Panc1 (cell line): ENCODE measurements around the gene S100A2. TPM values are rescaled to one million over a fixed set of nuclear protein-coding genes. Genes with fewer than 3 reads are reported as not detected.
A peak's percentile ranks its signal among the peaks of the same experiment; 100 is the strongest.

Source experiments
- ATAC-seq: fragments of 200-7000 bp; cut with Tn5 transposase; 2 replicates; pipeline ENCODE4 v1.9.1; 2020; ENCODE audit warnings: mild to moderate bottlenecking, moderate library complexity
- BruUV-seq: library from RNA; stranded (reverse); fragments of 400-500 nt; replicated peaks from 2 replicates; lab custom pipeline; 2021; lab: Mats Ljungman, UMichigan
- CTCF ChIA-PET: fragments of 300-600 bp; sonication (Branson Sonifier 250); formaldehyde crosslinking; loops from one replicate; lab custom pipeline; 2022; ENCODE audit warnings: antibody characterized with exemption; lab: Charles Lee
- POLR2A ChIA-PET: fragments of 300-600 bp; sonication (Branson Sonifier 250); formaldehyde crosslinking; loops from one replicate; lab custom pipeline; 2022; ENCODE audit warnings: antibody characterized with exemption; lab: Charles Lee
- DNase-seq: peaks from one replicate; pipeline ENCODE4 v3.0.0-alpha.2; 2010; ENCODE audit warnings: low read depth, low spot score
- H3K27ac ChIP-seq: 2 replicates; pipeline ENCODE4 v1.5.1; 2011; ENCODE audit warnings: mild to moderate bottlenecking, low read length, inconsistent platforms
- H3K27me3 ChIP-seq: fragments of 200-500 bp; sonication (Bioruptor generic); 2 replicates; pipeline ENCODE4 v1.6.0; 2014; ENCODE audit warnings: low read length, inconsistent platforms; ENCODE audit not compliant: control insufficient read depth, insufficient read depth
- H3K36me3 ChIP-seq: fragments of 200-500 bp; sonication (Bioruptor generic); 2 replicates; pipeline ENCODE4 v1.5.1; 2014; ENCODE audit warnings: inconsistent platforms, mild to moderate bottlenecking, low read length, moderate library complexity; ENCODE audit not compliant: control insufficient read depth, insufficient read depth
- H3K4me1 ChIP-seq: 2 replicates; pipeline ENCODE4 v1.5.1; 2011; ENCODE audit warnings: inconsistent platforms, mild to moderate bottlenecking, low read length, moderate library complexity; ENCODE audit not compliant: control insufficient read depth, insufficient read depth
- H3K4me3 ChIP-seq, 2 experiments: 2 replicates each; pipeline ENCODE4 v1.5.1; 2011 to 2012; ENCODE audit warnings: low read depth in 2 of 2, low read length in 2 of 2, mild to moderate bottlenecking in 2 of 2, inconsistent platforms in 1 of 2, moderate library complexity in 1 of 2
- H3K9me3 ChIP-seq: fragments of 200-500 bp; sonication (Bioruptor generic); 2 replicates; pipeline ENCODE4 v1.5.1; 2014; ENCODE audit warnings: low read depth, mild to moderate bottlenecking, inconsistent platforms, low read length, moderate library complexity; ENCODE audit not compliant: control insufficient read depth, insufficient read depth
- CTCF ChIP-seq: fragments of 450-650 bp; IDR thresholded peaks from 2 replicates; pipeline ENCODE4 v1.5.1; 2017; ENCODE audit warnings: mild to moderate bottlenecking
- POLR2AphosphoS5 ChIP-seq: IDR thresholded peaks from 2 replicates; pipeline ENCODE4 v1.6.1; 2012; ENCODE audit warnings: mild to moderate bottlenecking, low read depth, low read length, moderate library complexity
- SIN3A ChIP-seq: IDR thresholded peaks from 2 replicates; pipeline ENCODE4 v1.6.1; 2012; ENCODE audit warnings: low read depth, mild to moderate bottlenecking, low read length, moderate library complexity, borderline replicate concordance; ENCODE audit not compliant: insufficient read depth
- TCF7L2 ChIP-seq: IDR thresholded peaks from 2 replicates; pipeline ENCODE4 v1.6.1; 2011; ENCODE audit warnings: mild to moderate bottlenecking, low read depth, low read length, inconsistent platforms
- in situ Hi-C: cut with HindIII; loops from 2 replicates; pipeline ENCODE4 v1.10.0; 2016; ENCODE audit warnings: low sequenced_read_pairs, low pct_unique_long_range_greater_than_20kb
- intact Hi-C: fragments of 100-400 bp; cut with micrococcal nuclease; formaldehyde crosslinking; loops from one replicate; pipeline ENCODE4 v1.10.0; 2022; ENCODE audit not compliant: unreplicated experiment
- total RNA-seq: library from RNA; stranded (reverse); gene quantifications from one replicate; pipeline ENCODE4 v1.2.1, GENCODE V29; 2021; ENCODE audit not compliant: unreplicated experiment
- TF ChIP-seq, protein P1 (sequence below), 2 experiments: IDR thresholded peaks; 2 replicates each; pipeline ENCODE4 v1.6.1; 2011 to 2012; ENCODE audit warnings: low read depth in 2 of 2, control low read depth in 1 of 2, low read length in 1 of 2, mild to moderate bottlenecking in 1 of 2, moderate library complexity in 1 of 2; ENCODE audit not compliant: insufficient read depth in 1 of 2

S100A2 gene
- total RNA-seq, 1 experiment from 2014 or later, result 6.2 TPM

DNA sequence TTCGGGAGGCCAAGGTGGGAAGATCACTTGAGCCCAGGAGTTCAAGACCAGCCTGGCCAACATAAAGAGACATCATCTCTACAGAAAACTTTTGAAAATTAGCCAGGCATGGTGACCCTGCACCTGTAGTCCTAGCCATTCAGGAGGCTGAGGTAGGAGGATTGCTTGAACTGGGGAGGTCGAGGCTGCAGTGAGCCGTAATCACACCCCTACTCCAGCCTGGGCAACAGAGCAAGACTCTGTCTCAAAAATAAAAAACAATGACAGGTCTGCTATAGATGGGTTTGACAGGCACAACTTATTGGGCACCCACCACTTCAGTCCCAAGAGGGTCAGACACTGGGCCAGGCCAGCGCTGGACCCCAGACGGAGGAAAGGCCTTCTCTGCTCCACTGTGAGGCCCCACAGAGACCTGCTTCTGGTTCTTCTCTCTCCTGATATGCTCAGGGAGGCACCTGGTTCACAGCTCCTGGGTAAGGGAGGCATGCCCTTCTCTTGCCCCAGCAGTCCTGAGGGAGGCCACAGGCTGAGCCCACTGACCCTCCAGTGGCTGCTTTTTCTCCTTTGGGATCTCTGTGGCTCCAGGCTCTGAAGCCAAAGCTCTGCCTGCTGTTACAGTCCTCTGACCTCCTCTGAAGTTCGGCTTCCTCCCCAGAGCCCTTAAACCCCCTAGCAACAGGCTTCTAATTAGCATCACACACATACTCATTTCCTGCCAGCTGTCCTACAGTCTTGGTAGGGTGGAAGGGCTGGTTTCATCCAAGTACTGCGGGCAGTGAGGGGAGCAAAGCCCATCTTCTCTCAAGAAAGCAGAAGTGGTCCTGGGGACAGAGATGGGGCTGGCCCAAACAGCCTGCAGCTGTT lies 32.9 kb upstream of the S100A2 start:
- DNase-seq (no peak), ATAC-seq (peak; percentile 31; the same call in 1 of the 2 replicates)
- no TSS peak for BruUV-seq
- CTCF ChIA-PET, result no interaction called here
- H3K27me3 ChIP-seq, result no peaks in the 10 kb centered on the region
- POLR2A ChIA-PET, result no interaction called here
- TF ChIP-seq, protein P1, sequence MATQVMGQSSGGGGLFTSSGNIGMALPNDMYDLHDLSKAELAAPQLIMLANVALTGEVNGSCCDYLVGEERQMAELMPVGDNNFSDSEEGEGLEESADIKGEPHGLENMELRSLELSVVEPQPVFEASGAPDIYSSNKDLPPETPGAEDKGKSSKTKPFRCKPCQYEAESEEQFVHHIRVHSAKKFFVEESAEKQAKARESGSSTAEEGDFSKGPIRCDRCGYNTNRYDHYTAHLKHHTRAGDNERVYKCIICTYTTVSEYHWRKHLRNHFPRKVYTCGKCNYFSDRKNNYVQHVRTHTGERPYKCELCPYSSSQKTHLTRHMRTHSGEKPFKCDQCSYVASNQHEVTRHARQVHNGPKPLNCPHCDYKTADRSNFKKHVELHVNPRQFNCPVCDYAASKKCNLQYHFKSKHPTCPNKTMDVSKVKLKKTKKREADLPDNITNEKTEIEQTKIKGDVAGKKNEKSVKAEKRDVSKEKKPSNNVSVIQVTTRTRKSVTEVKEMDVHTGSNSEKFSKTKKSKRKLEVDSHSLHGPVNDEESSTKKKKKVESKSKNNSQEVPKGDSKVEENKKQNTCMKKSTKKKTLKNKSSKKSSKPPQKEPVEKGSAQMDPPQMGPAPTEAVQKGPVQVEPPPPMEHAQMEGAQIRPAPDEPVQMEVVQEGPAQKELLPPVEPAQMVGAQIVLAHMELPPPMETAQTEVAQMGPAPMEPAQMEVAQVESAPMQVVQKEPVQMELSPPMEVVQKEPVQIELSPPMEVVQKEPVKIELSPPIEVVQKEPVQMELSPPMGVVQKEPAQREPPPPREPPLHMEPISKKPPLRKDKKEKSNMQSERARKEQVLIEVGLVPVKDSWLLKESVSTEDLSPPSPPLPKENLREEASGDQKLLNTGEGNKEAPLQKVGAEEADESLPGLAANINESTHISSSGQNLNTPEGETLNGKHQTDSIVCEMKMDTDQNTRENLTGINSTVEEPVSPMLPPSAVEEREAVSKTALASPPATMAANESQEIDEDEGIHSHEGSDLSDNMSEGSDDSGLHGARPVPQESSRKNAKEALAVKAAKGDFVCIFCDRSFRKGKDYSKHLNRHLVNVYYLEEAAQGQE (IDR thresholded peaks at IDR 0.05; ENCODE audit: insufficient read depth in 1 of 2, low read depth in 2 of 2, low read length in 1 of 2), result no peak
- no peak for TF ChIP-seq CTCF
- TF ChIP-seq POLR2AphosphoS5, result no peak
- no peak for TF ChIP-seq SIN3A
- no peak for TF ChIP-seq TCF7L2
- H3K36me3 ChIP-seq, result no peaks in the 10 kb centered on the region
- intact Hi-C loops, result no loop called here
- no peak overlapping the region for H3K4me3 ChIP-seq
- in situ Hi-C loops, result no loop called here
- no peaks in the 10 kb centered on the region for H3K9me3 ChIP-seq
- no peaks in the 10 kb centered on the region for H3K4me1 ChIP-seq
- no peak overlapping the region for H3K27ac ChIP-seq

DNA sequence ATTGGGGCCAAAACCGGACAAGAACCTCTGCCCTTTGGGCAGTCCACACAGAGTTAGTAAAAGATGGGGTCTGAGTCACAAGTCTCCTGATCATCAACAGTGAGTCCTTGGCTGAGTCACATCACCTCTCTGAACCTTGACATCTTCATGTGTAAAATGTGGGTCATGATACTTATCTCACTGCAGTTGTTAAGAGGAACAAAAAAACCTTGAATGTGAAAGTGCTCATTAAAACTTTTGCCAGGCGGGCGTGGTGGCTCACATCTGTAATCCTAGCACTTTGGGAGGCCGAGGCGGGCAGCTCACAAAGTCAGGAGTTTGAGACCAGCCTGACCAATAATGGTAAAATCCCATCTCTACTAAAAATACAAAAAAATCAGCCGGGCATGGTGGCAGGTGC lies 31.6 kb upstream of the S100A2 start:
- DNase-seq (no peak), ATAC-seq (peak; percentile 61; the same call in 1 of the 2 replicates)
- Histone ChIP-seq H3K27me3 (no peaks in the 10 kb centered on the region), H3K4me1 (no peaks in the 10 kb centered on the region), H3K27ac (no peak overlapping the region), H3K4me3 (no peak overlapping the region), H3K9me3 (no peaks in the 10 kb centered on the region), H3K36me3 (no peaks in the 10 kb centered on the region)
- no TSS peak for BruUV-seq
- in situ Hi-C loops (no loop called here), intact Hi-C loops (no loop called here)
- no peak for TF ChIP-seq TCF7L2
- TF ChIP-seq CTCF, result no peak
- TF ChIP-seq POLR2AphosphoS5, result no peak
- TF ChIP-seq, protein P1 (IDR thresholded peaks at IDR 0.05; ENCODE audit: insufficient read depth in 1 of 2, low read depth in 2 of 2, low read length in 1 of 2), result no peak
- TF ChIP-seq SIN3A, result no peak
- ChIA-PET POLR2A (no interaction called here), CTCF (no interaction called here)
